ENCODE data around the gene CGNL1.

CGNL1 gene

DNA sequence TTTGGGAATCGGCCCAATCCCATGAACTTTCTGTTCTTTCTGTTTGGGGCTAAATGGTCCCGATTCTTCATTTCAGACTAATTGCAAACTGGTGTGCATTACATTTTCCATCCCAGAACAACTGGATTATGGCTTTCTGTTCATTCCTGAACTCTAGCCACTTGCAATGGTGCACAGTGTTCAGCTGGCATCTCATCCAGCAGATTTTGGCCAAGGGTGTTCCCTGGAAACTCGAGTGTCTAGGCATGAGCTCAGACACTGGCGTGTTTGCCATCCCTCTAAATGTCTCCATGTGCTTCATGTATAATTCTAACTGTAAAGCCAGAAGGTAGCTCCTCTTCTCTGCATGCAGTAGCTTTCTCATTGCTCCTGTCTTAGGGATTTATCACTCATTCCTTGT is 118.3 kb downstream of the CGNL1 start:
- no peak for DNase-seq (ENCODE audit: extremely low read depth in 1 of 2, low read depth in 1 of 2)

DNA sequence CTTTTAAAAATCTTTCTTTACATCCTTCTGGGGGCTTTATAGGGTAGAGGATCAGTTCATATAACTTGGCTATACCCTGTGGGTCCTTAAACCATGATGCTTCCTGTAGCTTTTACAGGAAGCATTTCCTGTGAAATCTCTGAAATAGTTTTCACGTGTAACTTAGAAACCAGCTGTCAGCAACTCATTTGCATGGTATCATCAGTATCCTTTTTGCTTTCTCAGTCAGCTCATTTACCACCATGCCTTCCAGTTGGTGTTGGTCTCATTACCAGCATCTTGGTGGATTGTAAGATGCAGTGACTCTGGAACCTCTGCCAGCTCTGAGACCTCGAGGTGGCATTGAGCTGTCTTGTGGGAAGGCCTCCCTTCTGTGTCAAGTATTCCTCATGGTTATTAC is 118.7 kb downstream of the CGNL1 start:
- DNase-seq (ENCODE audit: extremely low read depth in 1 of 2, low read depth in 1 of 2) = no peak

DNA sequence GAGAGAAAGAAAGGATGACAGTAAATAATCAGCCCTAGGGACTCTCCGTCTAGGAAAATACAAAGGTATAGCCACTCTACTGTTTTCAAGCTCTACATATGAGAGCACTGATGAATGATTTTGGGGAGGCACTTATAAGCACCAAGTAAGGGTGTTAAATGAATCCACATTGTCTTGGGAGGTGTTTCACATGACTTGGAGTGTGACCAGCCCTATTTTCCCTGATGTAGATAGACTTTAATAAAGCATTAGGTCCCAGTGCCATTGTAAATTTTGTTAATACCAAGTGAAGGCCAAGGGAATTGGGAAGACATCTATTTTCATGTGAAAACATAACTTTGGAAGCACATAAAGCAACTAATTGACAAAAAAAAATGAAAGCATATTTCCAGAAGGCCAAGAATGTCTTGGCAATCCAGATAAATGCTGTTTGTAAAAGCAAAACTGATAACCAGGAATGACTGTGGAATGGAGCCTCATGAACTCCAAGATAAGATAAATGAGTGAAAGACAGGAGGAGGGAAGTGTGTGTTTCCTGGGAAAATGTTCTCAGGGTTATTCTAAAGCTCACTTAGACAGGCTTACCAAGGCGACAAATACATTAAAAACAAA is 119.4 kb downstream of the CGNL1 start:
- no peak for DNase-seq (ENCODE audit: extremely low read depth in 1 of 2, low read depth in 1 of 2)

DNA sequence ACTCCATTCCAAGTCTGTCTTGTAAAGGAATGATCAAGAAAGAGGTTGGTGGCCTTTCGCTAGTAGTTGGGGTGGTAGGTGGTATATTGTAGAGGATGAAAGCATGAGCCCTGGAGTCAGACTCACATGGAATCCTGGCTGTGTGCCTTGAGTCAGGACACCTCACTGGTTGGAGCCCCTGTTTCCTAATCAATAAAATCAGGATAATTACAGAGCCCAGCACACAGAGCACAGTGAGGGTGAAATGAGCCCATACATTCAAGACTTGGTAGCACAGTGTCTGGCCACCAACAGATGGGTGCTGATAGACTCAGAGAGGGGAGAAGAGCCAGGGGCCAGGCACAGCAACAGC is 120.3 kb downstream of the CGNL1 start:
- no peak for DNase-seq (ENCODE audit: extremely low read depth in 1 of 2, low read depth in 1 of 2)

DNA sequence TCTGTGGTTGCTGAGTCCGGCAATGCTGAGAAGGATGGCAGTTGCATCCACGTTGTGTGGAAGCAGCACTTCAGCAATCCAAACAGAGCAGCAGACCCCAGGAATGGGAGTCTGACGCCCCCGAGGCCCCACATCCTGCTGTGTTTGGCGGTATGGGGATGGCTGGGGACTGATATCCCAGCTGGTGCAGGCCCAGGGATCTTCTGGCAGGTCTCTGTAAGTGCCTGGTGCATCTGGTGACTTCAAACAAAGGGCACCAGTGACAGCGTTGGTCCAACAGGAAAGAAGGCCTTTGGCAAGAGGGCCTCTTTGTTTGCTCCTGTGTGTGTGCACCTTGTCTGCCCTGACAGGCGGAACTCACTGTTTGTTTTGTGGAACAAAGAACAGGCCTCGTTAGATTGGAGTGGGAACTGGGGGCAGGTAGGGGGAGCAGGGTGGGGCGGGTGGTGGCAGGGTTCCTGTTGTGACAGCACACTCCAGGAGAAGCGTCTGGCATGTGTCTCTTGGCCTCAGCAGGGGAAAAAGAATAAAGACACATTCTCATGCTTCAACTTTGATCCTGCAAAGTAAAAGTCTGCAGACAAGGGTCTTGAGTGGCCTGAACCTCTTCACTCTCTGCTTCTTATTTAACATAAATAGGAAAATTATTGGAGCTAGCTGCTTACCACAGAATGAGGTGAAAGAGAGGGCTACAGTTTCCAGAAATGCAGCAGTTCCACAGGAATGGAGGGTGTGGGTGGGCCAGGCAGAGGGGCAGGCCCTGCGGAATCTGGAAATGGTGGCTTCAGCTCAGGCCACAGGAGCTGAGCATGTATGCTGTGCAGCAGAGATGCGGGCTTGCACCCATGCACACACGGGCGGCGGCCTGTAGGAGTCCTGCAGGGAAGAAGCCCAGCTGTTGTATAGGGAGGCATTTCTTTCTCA is 120.9 kb downstream of the CGNL1 start:
- DNase-seq (ENCODE audit: extremely low read depth in 1 of 2, low read depth in 1 of 2) = no peak

DNA sequence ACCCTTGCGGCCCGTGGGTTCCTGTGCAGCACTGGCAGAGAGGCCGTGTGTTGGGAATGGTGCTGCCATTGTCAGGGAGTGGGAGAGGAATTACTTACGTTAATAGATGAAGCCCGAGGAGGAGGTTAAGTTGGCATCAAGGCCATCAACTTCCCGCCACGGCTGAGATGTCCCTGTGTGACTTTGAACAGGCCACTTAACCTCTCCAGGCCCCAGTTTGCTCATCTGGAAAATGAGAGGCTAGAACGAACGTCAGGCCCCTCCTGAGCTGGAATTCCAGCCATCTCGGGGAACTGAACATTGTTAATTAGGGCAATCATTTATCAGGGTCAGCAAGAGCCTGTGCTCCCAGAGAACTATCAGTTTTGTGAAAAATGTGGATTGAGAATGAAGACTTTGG is 124.0 kb downstream of the CGNL1 start:
- no peak for DNase-seq (ENCODE audit: extremely low read depth in 1 of 2, low read depth in 1 of 2)

DNA sequence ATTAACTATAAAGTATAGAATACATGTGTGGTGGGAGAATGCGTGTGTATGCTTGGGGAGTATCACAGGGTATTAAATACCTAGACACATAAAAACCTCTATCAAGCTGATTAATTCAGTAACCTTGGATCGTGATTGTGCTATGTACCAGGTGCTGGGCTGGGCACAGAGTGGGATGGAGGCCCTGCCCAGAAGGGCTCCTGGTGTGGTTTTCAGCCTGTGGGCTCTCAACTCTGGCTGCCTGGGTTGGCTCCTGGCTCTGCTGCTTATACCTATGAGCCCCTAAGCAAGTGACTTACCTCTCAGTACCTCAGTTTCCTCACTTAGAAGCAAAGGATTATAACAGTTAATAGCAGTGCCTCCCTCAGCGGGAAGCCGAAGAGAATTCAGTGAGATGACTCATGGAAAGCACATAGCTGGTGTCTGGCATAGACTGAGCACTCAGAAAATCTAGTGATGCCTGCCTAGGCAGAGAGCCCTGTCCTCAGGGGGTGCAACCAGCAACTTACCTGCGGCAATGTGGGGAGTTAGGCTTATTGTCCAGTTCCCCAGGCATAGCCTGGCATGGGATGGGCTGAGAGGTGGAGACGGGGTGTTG is 124.8 kb downstream of the CGNL1 start:
- DNase-seq (ENCODE audit: extremely low read depth in 1 of 2, low read depth in 1 of 2) = no peak

DNA sequence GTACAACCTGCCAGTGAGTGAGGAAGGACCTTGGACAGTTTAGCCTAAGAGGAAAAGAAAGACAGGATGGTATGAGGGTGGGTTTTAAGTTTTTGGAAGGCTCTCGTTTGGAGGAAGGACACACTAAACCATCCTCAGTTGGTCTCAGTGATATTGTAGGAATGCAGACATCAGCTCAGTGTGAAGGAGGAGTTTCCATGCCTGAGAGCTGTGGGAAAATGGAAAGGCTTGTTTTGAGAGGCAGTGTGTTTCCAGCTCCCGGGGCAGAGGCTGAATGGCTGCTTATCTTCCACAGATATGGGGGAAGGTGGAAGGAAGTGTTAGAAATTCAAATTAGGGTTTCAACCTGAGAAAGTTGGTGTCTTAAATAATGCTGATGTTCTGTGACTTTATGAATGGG is 125.8 kb downstream of the CGNL1 start:
- DNase-seq (ENCODE audit: extremely low read depth in 1 of 2, low read depth in 1 of 2) = no peak

DNA sequence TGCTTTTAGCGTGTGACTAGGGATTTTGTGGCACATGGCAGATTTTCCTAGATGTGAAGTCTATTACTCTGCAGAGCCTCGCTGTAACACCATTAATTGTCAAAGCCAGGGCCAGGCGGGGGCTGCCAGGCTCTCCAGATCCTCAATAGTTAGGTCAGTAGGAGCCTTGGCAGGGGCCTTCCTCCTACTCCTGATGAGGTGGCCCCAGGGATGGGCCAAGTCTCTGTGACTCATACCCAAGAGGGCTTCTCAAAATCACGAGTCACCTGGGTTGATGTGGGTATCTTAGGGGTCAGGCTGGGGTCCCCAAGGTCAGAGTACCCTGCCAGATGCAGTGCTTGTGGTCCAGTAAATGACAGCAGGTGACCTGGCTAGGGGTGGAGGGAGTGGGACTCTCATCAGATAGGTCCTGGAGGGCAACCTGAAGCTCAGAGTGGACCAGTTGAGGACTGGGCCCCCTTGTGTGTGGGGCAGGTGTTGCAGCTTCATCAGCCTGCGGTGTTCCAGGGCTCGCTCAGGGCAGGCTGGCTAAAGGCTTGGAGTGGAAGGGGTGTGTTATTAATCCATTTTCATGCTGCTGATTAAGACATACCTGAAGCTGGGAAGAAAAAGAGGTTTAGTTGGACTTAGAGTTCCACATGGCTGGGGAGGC is 126.9 kb downstream of the CGNL1 start:
- DNase-seq (ENCODE audit: extremely low read depth in 1 of 2, low read depth in 1 of 2) = no peak

DNA sequence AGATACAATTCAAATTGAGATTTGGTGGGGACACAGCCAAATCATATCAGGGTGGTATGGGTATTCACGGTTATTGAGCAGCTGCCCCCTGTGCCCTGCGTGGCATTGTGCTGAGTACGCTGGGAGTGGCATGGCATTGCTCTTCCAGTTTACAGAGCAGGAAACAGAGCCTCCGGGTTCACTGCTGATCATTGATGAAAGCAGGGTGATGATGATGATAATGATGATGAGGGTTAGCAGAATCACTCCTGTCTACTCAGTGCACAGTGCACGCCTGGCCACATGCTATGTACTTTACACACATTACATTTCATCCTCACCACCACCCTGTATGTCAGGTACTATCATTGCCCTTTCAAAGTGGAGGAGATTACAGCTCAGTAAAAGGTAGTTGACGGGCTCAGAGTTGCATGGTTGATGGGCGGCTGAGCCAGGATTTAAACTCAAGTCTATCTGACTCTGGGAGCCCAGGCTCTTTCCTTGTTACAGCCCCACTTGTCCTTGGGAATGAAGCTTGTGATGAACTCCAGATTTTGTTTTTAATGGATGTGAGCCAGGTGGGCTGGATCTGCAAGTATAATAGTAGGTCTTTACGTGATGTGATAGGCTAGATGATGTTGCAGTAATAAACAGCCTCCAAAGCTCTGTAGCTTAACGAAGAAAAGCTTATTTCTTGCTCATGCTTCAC is 127.8 kb downstream of the CGNL1 start:
- no peak for DNase-seq (ENCODE audit: extremely low read depth in 1 of 2, low read depth in 1 of 2)

DNA sequence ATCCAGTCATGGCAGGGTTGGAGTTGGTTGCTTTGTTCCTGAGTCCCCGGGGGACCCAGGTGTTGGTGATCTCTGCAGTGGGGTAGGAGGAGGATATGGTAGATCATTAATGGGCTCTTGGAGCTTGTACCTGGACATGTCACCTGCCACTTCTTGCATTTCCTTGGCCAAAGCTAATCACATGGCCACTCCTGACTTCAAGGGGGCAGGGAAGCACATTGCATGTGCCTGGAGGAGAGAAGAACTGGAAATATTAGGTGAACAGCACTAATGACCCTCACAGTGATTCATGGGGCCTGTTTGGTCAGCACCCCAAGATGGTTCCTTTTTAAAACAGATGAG is 128.3 kb downstream of the CGNL1 start:
- no peak for DNase-seq (ENCODE audit: extremely low read depth in 1 of 2, low read depth in 1 of 2)

DNA sequence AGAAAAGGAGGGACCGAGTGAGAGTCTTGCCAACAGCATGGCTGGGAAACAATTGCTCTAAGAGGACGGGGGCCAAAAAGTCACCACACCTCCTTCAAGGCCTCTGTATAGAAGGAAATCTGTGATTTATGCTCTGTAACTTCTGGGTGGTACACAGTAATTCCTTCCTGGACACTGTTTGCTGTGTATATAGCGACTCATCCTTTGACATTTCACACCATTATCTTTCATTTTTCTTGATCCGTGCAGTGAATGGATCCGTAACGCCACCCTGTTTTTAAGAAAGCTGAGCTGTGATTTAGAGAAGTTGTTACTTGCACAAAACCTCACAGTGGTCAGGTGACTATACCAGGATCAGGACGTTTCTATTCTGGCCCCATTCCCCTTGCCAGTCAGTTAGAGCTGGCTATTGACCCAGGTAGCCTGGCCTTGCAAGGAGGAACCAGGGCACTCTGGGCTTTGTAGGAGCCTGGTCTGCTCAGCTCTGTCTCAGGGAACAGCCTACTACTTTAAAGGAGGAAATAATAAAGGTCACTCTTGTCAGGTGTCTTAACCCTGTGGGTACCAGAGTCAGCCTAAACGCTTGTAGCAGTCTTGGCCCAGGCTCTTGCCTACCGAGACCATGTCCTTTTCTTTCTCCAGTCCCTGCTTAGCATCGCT is 128.9 kb downstream of the CGNL1 start:
- DNase-seq (ENCODE audit: extremely low read depth in 1 of 2, low read depth in 1 of 2) = no peak

DNA sequence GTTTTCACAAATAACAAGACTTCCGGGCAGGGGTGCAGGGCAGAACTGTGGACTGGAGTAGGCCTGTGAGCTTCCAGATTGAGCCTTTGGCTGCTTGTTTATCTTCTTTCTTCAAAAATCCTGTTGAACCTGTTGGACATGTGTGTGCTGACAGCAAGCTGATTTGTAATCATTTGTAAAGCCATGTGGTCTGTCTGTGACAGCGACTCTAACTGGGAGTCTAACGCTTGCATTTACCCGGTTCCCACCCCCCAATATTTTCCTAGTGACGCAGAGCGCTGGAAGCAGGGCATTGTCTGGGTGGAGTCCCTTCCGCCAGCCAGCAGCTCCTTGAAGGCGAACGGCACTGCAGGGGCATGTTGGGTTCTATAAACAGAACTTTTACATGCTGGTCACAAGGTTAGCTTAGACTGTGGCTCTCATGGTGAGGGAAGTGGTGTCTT is 129.7 kb downstream of the CGNL1 start:
- no peak for DNase-seq (ENCODE audit: extremely low read depth in 1 of 2, low read depth in 1 of 2)

DNA sequence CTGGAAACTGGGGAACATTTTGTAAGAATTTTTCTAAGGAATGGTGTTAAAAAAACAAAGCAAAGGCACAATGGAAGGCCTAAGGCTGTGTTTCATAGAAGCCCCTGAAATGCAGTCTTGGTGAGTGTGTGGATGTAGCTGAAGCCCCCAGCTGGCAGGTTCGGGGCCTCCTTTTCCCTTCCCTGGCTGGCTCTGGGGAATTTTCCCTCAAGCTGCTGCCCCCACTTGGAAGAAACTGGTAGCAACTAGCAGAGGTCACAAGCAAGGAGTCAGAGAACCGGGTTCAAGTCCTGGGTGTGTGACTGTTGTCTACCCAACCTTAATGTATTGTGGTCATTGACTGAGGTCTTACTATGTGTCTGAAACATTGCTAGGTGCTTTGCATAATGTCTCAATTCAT is 130.1 kb downstream of the CGNL1 start:
- no peak for DNase-seq (ENCODE audit: extremely low read depth in 1 of 2, low read depth in 1 of 2)

DNA sequence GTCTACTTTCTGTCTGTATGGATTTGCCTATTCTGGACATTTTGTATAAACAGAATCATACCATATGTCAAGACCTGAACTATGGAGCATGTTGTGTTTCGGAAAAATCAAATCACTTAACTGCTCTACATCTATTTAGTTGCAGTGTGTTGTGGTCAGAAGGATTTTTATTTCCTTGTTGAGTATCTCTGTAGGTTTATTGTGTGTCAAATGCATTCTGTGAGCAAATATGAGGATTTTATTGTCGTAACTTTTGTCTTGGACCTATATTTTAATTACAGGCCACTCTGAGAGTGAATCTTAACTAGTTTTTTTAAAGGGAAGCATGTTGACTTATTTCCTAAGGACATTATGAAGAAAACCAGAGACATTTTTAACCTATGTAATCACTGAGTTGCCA is 130.8 kb downstream of the CGNL1 start:
- no peak for DNase-seq (ENCODE audit: extremely low read depth in 1 of 2, low read depth in 1 of 2)

DNA sequence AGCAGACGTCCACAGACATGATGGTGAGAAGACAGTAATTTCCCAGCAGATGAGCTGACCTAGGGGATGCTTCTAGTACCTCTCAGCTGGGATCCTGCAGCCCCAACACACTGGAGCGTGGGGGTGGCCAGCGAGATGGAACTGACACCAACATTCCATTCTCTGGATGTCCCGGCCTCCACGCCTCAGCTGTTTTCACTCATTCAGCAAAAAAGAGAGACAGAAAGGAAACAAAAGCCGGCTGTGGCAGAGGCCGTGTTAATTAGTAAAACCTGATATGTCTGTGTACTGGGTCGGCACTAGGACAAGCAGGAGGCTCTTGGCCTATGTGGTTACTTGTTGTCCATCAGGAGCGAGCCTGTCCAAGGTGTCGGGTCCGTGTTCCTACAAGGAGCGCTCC is 132.8 kb downstream of the CGNL1 start:
- no peak for DNase-seq (ENCODE audit: extremely low read depth in 1 of 2, low read depth in 1 of 2)

DNA sequence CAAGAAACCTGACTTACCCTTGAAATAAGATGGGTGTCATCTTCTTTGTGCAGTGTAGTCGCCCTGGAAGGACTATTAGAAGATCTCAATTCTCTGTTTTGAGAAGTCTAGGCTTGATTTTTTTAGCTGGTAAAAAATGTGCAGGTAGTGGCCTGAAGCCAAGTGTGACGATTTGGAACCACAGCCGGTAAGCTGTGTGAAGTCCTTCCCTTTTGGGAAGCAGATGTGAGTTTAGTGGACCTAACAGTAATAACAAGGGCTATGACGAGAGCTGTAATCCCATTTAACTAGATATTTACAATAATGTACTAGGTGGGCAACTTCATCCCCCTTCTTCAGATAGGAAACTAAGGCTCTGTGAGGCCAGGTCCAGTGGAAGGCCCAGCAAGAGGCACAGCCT is 133.7 kb downstream of the CGNL1 start:
- DNase-seq (ENCODE audit: extremely low read depth in 1 of 2, low read depth in 1 of 2) = no peak

DNA sequence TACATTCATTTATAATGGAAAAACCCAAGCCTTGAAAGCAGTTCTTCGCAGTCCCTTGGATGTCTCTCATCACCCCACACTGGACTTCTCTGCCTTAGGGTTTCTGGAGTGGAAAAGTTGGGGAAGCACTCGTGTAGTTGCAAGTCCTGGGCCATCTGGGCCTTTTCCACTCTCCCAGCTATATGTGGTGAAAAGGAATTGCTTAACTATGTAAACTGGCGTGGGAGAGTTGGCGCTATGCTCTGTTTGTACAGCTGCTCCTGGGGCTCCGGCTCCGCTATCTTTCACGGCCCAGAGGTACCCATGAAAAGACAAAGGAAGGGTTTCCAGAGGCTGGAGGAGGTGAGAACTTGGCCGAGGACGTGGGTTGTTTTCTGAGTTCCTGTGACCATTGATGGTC is 134.3 kb downstream of the CGNL1 start:
- DNase-seq (ENCODE audit: extremely low read depth in 1 of 2, low read depth in 1 of 2) = no peak

DNA sequence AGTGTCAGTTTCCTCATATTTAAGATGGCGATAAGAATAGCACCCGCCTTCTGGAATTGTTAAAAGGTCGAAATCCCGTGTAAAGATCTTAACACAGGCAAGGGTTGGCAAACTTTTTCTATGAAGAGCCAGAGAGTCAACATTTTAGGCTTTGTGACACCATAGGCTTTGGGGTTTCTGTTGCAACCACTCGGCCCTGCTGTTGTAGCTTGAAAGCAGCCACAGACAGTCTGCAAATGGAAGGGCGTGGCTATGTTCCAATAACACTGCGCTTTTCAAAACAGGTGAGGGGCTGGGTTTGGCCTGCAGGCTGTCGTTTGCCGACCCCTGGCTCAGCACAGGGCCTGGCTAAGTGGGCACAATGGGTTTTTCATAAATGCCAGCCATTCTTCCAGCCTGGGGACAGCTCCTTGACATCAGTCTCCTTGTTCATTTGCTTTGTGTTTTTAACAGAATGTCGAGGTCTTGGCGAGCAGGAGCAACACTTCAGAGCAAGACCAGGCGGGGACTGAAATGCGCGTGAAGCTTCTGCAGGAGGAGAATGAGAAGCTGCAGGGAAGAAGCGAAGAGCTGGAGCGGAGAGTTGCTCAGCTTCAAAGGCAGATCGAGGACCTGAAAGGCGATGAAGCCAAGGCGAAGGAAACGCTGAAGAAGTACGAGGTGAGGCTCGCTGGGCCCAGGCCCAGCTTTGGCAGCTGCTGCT is 140.2 kb downstream of the CGNL1 start:
- DNase-seq (ENCODE audit: extremely low read depth in 1 of 2, low read depth in 1 of 2) = no peak

DNA sequence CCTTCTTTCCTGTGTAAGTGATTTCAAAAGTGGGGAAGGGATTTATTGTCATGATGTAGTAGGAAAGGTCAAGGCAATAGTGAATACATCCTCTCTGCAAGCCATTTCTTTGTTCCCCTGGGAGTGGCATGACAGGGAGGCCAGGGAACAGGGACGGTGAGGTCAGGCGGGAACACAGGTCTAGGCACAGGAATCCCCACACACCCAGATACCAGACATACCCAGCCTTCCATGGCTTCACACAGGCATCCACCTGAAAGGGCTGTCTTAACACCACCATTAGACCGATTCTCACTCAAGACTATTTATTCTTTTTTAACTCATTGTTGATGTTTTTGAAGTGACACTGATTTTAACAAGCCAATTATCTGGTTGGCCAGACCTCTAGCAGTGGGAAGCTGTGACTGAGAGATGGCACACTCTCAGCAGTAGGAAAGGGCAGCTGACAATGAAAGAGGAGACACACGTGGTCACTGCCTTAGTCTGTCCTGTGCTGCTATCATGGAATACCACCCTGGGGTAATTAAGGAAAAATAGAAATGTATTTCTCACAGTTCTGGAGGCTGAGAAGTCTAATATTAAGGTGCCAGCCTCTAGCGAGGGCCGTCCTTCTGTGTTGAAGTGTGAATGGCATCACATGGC is 140.8 kb downstream of the CGNL1 start:
- DNase-seq (ENCODE audit: extremely low read depth in 1 of 2, low read depth in 1 of 2) = no peak
